ENCODE data around the gene SLC26A1.

DNA sequence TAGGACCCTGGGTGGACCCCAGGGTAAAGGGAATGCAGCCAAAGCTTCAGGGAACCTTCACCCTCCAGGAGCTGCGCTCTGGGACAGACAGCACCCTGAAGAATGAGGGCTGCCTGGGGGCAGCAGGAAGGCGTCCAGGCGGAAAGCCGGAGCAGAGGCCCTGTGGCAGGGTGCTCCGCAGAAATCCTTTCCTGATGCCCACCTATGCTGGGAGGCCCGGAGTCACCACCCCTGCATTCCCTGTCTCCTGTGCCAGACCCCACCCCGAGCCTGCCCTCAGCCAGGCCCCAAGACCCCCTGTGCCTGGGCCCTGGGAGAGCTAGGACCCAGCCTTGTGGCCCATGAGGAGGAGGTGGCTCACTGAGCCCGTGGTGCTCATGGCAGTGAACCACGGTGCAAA is 18.5 kb downstream of the SLC26A1 start:
- TF ChIP-seq CTCF (IDR thresholded peaks at IDR 0.05) (no peak), POLR2A (IDR thresholded peaks at IDR 0.05) (no peak)
